Smooth muscle cell of the brain vasculature (primary cell): Measurements from ENCODE around the gene NCBP2L.

Source experiments
- DNase-seq: peaks from one replicate; pipeline ENCODE4 v3.0.0-alpha.2; 2012; ENCODE audit warnings: low read depth, low spot score

The NCBP2L gene

DNA sequence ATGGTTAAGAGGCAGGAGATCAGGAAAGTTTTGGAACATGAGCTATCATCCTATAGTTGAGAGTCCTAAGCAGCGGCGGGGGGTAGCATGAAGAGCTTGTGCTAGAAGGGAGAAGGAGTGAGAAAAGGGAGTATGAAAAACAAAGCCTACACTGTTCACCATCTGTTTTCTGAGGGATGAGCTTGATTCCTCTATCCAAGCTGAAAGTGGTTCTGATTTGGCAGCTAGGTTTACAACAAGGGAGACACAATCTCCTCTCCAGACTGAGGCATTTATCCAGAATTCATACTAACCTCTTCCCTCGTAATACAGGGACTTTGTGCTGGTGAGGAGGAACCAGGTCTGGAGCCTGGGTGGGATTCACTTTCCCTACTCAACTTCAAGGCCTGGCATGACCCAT lies 25.5 kb upstream of the NCBP2L start:
- DNase-seq = no peak

DNA sequence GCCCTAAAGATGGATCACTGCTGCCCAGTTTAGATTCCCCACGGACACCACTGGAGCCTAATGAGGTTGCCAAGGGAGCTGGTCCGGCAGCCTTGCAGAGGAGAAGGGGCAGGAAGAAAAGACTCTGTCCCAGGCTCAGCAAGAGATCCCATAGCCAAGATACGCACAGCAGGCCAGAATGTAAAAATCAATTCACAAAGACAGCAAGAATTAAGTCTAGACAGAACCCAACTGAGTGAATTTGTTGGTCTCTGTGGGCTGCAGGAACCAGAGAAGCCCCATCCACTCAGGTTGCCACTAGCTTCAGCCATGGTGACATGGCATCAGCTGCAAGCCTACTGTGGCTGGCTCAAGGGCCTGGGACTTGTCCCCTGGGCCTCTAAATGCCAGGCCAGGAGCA lies 24.8 kb upstream of the NCBP2L start:
- no peak for DNase-seq

- no peak for DNase-seq
These were observed 24.3 kb upstream of the NCBP2L start for GRCh38 chrX:107753187-107753586.

DNA sequence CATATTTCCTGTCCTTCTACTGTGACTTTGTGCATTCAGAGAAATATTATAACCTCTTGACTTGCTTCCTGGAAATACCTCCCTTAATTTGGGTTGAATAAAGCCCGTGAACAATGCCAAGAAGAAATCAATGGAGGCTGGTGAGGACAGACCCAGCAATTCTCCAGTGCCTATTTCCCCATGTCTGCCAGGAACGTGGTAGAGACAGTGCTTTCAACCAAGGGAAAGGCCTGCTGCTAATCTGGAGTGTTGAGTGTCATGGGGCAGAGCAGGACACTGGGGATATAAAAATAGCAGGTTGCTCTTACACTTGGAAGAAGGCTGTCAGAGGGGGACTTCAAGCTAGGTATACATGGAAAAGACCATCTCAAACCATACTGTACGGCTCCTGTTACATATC lies 21.8 kb upstream of the NCBP2L start:
- no peak for DNase-seq

- DNase-seq = no peak
These were observed 19.2 kb upstream of the NCBP2L start for GRCh38 chrX:107758231-107758766.

- DNase-seq = no peak
These were observed 17.0 kb upstream of the NCBP2L start for GRCh38 chrX:107760304-107761077.

GRCh38 chrX:107763647-107764046 lies 13.9 kb upstream of the NCBP2L start:
- DNase-seq = no peak

- DNase-seq = no peak
These were observed 12.5 kb upstream of the NCBP2L start for GRCh38 chrX:107764845-107765608.

- no peak for DNase-seq
These were observed 10.9 kb upstream of the NCBP2L start for GRCh38 chrX:107766470-107767150.

DNA sequence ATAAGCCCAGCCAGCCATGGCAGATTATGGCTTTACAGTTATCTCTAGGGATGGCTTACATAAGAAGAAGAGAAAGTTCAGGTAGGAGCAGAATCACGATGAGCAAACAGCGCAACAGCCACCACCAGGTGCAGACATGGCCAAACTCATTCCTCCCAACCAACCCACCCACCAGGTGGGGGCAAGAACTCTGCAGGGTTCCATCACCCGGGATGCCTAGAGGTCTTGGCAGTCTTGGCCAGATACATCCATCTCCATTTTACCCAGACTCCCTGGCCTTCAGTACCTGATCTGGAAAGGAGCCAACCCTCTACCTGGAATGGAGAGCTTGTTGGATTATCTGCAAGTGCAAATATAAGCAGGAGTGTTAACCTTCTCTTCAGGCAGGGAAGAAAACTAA lies 9.5 kb upstream of the NCBP2L start:
- no peak for DNase-seq

DNA sequence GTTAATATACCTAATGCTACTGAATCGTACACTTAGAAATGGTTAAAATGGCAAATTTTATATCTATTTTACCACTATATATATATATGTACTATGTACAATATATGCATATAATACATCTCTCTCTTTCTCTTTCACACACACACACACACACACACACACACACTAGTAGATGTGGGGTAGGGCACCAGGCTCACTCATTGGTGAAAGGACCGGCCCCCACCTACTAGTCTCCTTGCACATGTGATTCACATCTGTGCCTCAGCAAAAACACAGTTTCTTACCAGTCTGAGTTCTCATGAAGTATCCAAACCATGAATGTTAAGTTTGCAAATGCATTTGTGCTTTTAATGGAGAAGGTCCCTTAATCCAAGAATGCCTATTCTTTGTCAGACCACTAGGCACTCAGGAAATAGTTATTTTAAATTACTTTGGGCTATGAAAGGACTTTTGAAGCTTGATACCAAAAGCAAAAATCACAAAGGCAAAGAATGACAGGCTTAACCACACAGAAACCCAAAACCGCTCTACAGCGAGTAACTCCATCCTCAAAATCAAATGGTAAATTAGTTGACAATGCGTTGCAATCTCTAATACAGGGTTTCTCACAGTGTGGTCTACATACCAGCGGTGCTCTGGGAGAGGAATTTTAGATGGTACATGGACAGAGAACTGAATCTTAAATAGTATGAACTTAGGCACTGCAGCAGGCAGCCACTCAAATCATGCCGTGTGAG lies 7.8 kb upstream of the NCBP2L start:
- DNase-seq = no peak

DNA sequence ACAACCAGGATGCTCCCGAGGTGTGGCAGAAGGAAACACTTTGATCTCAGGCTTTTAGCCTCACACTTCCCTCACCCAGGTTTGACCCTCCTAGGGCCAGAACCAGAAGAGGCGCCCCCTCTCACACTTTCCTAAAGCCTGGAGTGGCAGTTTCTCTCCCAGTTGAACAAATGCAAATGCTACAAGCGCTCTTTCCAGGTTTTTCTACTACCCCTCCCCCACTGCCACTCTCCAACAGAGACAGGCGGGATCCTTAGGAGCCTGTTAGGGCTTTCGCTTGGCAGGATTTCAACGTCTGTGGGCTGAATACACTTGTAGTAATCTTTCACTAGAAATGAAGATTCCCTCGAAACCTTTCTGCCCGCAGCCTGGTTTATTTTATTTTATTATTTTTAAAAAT lies 4.3 kb upstream of the NCBP2L start:
- no peak for DNase-seq

GRCh38 chrX:107773906-107774435 lies 3.6 kb upstream of the NCBP2L start:
- no peak for DNase-seq

GRCh38 chrX:107775000-107775733 lies 2.4 kb upstream of the NCBP2L start:
- no peak for DNase-seq

- DNase-seq = no peak
These were observed 1.6 kb upstream of the NCBP2L start, which contains the start of gene TSC22D3 for GRCh38 chrX:107775734-107776511. TSS of gene TSC22D3 (minus strand) at chrX:107775787. CDS start at chrX:107775419, 368 bp downstream.

- DNase-seq = peak; percentile 73
These were observed 641 bp upstream of the NCBP2L start for GRCh38 chrX:107776649-107777535.

DNA sequence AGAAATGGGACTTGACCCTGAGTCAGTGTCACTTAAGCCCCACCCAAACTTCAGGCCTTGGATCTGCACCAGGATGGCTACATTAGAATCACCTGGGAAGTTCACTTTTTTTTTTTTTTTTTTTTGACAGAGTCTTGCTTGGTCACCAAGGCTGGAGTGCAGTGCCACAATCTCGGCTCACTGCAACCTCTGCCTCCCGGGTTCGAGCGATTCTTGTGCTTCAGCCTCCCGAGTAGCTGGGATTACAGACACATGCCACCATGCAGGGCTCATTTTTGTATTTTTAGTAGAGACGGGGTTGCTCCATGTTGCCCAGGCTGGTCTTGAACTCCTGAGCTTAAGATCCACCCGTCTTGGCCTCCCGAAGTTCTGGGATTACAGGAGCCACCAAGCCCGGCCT lies 3.0 kb downstream of the NCBP2L start:
- DNase-seq = no peak

DNA sequence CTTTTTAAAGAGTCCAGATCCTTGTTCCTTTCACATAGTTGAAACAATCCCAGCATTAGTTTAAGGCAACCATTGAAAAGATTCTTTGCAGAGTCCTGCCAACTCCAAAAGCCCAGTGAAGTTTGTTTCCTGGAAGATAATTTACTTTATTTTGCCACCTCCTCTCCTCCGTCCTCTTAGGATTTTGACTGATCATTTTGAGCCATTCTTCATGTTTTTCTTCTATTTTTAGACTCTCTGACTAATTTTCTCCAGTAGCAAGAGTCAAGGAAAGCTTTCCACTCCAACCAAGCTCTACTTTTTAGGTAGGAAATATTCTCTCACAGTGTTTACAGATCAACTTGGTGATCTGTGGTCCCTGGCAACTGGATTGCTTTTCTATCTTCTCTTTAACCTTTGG lies 10.3 kb downstream of the NCBP2L start:
- DNase-seq = no peak

DNA sequence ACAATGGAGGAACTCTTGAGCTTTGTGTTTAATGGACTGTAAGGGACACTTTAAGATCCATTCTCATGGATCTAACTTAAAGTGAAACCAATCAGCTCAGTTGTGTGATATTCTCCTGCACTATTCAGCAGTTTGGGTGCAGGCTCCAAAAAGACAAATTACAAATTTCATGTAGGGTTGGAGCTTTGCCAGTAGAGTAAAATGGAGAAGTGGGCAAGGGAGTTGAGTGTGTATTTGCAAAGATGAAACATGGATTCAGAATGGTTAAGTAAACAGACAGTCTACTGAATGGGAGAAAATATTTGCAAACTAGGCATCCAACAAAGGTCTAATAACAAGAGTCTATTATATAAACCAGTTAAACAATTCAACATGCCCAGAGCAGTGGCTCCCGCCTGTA lies 26.9 kb downstream of the NCBP2L start:
- no peak for DNase-seq
